Suprapubic skin (tissue), 3 donors: ENCODE results near the gene FAM78A.

Experiments used
- POLR2AphosphoS5 ChIP-seq, 3 donors: sonication (generic); formaldehyde crosslinking; IDR thresholded peaks; one replicate each; pipeline ENCODE4 v1.6.1; 2017; ENCODE audit warnings: antibody characterized with exemption in 3 of 3
- TF ChIP-seq, protein P1 (sequence below), 2 donors: fragments of 200-600 bp in 1 of 2; fragments of 450-650 bp in 1 of 2; sonication (generic) in 1 of 2; IDR thresholded peaks; one replicate each; pipeline ENCODE4 v1.5.1; 2016 to 2019; ENCODE audit warnings: antibody characterized with exemption in 2 of 2, mild to moderate bottlenecking in 1 of 2, moderate library complexity in 1 of 2

DNA sequence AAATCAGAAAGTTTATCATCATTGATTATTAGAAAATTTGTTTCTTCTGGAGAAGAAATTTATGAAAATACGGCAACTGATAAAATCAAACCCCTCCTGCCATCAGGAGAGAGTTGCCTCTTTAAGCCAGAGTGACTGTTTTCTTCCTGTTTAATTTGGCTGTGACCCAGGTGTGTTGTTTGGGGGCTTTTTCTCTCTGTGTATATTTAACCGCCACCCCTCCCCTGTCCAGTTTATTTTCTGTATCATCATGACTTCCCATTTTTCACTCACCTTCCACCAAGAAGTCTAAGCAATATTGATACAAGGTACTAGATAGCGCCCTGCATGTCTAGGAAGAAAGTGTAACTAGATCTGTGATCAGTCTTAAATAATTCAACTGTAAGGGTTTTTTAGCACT is 50.1 kb downstream of the FAM78A start:
- TF ChIP-seq, protein P1, sequence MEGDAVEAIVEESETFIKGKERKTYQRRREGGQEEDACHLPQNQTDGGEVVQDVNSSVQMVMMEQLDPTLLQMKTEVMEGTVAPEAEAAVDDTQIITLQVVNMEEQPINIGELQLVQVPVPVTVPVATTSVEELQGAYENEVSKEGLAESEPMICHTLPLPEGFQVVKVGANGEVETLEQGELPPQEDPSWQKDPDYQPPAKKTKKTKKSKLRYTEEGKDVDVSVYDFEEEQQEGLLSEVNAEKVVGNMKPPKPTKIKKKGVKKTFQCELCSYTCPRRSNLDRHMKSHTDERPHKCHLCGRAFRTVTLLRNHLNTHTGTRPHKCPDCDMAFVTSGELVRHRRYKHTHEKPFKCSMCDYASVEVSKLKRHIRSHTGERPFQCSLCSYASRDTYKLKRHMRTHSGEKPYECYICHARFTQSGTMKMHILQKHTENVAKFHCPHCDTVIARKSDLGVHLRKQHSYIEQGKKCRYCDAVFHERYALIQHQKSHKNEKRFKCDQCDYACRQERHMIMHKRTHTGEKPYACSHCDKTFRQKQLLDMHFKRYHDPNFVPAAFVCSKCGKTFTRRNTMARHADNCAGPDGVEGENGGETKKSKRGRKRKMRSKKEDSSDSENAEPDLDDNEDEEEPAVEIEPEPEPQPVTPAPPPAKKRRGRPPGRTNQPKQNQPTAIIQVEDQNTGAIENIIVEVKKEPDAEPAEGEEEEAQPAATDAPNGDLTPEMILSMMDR (IDR thresholded peaks at IDR 0.05), result no peak
- no peak for TF ChIP-seq POLR2AphosphoS5 (IDR thresholded peaks at IDR 0.05)
